Tibial nerve (tissue), 4 donors: ENCODE measurements around the gene ALDH1A3. TPM values are rescaled to one million over a fixed set of nuclear protein-coding genes. Genes with fewer than 3 reads are reported as not detected.
A peak's percentile ranks its signal among the peaks of the same experiment; 100 is the strongest.

Experiments used
- DNase-seq, 2 donors: peaks; one replicate each; pipeline ENCODE4 v3.0.0-alpha.2; 2019; ENCODE audit warnings: low spot score in 2 of 2
- H3K27ac ChIP-seq, 4 donors: fragments of 200-600 bp; sonication (generic) in 3 of 4; one replicate each; pipeline ENCODE4 v1.5.1; 2017 to 2019; ENCODE audit warnings: mild to moderate bottlenecking in 1 of 4
- H3K27me3 ChIP-seq, 2 donors: fragments of 200-600 bp; sonication (generic) in 1 of 2; one replicate each; pipeline versions ENCODE4 v1.5.1 to v1.6.0; 2017 to 2019
- H3K36me3 ChIP-seq, 3 donors: fragments of 200-600 bp; sonication (generic); one replicate each; pipeline ENCODE4 v1.5.1; 2018 to 2019
- H3K4me1 ChIP-seq, 4 donors: fragments of 200-600 bp; sonication (generic) in 3 of 4; one replicate each; pipeline ENCODE4 v1.5.1; 2017 to 2019
- H3K4me3 ChIP-seq, 4 donors: fragments of 200-600 bp; sonication (generic) in 3 of 4; one replicate each; pipeline ENCODE4 v1.5.1; 2017 to 2019; ENCODE audit warnings: mild to moderate bottlenecking in 1 of 4, moderate library complexity in 1 of 4
- H3K9me3 ChIP-seq, 4 donors: fragments of 200-600 bp; sonication (generic) in 3 of 4; one replicate each; pipeline ENCODE4 v1.5.1; 2017 to 2019
- EP300 ChIP-seq, 2 donors: sonication (generic); formaldehyde crosslinking; IDR thresholded peaks; one replicate each; pipeline ENCODE4 v1.6.1; 2017; ENCODE audit warnings: antibody characterized with exemption in 2 of 2, mild to moderate bottlenecking in 1 of 2
- POLR2A ChIP-seq, 2 donors: fragments of 450-650 bp; IDR thresholded peaks; one replicate each; pipeline ENCODE4 v1.6.1; 2017; ENCODE audit warnings: antibody characterized with exemption in 2 of 2, mild to moderate bottlenecking in 2 of 2, moderate library complexity in 2 of 2
- WGBS, 2 donors: methylation state at CpG; one replicate each; pipeline ENCODE4 v1.1.5; 2018; 5-methylcytosine and 5-hydroxymethylcytosine counted together
- total RNA-seq, 4 donors: library from RNA; depleted of rRNA; stranded (reverse); fragments of >200 nt; gene quantifications; one replicate each; pipeline ENCODE4 v1.1.0, GENCODE V29; 2016
- TF ChIP-seq, protein P1 (sequence below), 5 experiments: fragments of 200-600 bp in 3 of 5; fragments of 450-650 bp in 2 of 5; sonication (generic) in 3 of 5; IDR thresholded peaks; one replicate each; pipeline ENCODE4 v1.5.1; 2016 to 2019; ENCODE audit warnings: antibody characterized with exemption in 5 of 5, mild to moderate bottlenecking in 3 of 5, moderate library complexity in 2 of 5

Gene ALDH1A3
- total RNA-seq, 4 donors from 2014 or later, result 30.6 to 69.6 (median 36.1) TPM

DNA sequence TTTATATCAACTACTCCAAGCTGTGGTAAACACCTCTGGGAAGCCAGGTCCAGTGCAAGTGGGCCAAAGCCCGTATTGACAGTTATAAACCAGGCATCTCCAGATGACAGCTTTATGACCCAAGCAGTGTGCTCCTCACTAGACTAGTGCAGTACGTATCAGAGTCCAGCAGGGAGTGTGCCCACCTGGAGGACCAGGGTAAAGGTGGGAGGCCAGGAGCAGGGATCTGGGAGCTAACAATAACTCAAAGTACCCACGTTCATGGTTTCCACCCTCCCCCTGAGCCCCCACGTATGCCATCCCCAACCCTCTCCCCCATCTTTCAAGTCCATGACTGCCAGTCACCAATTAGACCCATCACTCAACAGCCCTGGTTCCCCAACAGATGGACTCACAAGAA lies 27.0 kb upstream of the ALDH1A3 start:
- DNase-seq, result no peak
- H3K27me3 ChIP-seq, result no peaks in the 10 kb centered on the region
- no peak overlapping the region for H3K27ac ChIP-seq
- 88 to 89% methylated on average over 4 of the region's 4 CpGs for WGBS, 2 donors
- no peak overlapping the region for H3K4me3 ChIP-seq
- TF ChIP-seq, protein P1, sequence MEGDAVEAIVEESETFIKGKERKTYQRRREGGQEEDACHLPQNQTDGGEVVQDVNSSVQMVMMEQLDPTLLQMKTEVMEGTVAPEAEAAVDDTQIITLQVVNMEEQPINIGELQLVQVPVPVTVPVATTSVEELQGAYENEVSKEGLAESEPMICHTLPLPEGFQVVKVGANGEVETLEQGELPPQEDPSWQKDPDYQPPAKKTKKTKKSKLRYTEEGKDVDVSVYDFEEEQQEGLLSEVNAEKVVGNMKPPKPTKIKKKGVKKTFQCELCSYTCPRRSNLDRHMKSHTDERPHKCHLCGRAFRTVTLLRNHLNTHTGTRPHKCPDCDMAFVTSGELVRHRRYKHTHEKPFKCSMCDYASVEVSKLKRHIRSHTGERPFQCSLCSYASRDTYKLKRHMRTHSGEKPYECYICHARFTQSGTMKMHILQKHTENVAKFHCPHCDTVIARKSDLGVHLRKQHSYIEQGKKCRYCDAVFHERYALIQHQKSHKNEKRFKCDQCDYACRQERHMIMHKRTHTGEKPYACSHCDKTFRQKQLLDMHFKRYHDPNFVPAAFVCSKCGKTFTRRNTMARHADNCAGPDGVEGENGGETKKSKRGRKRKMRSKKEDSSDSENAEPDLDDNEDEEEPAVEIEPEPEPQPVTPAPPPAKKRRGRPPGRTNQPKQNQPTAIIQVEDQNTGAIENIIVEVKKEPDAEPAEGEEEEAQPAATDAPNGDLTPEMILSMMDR (IDR thresholded peaks at IDR 0.05), result no peak
- peaks cover 0 to 11% (median 3%) of the 10 kb centered on the region in 4 donors for H3K4me1 ChIP-seq
- H3K36me3 ChIP-seq, result no peaks in the 10 kb centered on the region
- no peaks in the 10 kb centered on the region for H3K9me3 ChIP-seq

DNA sequence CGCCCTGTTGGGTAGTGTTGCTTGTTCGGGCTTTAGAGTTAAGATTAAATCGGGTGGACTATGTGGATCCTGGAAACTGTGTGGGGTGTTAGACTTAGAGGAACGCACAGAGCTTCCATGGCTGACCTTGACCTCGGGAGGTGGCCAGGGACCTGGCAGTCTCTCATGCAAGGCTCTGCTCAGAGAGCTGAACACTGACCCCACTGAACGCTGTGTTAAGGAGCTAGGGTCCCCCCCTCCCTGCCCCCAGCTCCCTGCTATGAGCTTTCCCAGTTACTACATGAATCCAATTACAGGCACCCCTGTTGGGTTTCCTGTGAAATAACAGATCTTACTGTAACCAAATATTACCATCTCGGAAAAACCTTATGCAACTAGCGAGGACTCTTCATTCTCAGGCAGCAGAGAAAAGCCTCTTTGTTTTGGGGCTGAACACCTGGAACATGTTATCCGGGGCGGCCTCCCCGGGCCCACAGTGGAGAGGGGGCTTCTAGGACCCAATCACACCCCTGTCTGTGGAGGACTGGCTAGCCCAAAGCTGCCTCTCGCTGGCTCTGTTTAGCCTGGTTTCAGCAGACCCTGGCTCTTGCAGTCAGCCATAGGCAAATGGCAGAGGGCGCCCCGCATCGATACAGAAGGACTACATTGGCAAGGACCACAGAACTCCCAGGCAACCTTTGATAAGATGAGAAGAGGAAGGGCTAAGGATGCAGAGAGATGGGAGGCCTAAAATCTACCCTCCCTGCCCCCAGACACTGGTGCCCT lies 25.8 kb upstream of the ALDH1A3 start:
- no peak overlapping the region for H3K27ac ChIP-seq
- 61 to 75% methylated on average over 15 of the region's 15 CpGs for WGBS, 2 donors
- DNase-seq, result no peak
- H3K4me3 ChIP-seq, result no peak overlapping the region
- H3K9me3 ChIP-seq, result no peaks in the 10 kb centered on the region
- H3K4me1 ChIP-seq, result peaks cover 0 to 11% (median 3%) of the 10 kb centered on the region in 4 donors
- no peaks in the 10 kb centered on the region for H3K36me3 ChIP-seq
- TF ChIP-seq, protein P1 (IDR thresholded peaks at IDR 0.05), result no peak
- TF ChIP-seq POLR2A (IDR thresholded peaks at IDR 0.05), result no peak
- no peaks in the 10 kb centered on the region for H3K27me3 ChIP-seq

DNA sequence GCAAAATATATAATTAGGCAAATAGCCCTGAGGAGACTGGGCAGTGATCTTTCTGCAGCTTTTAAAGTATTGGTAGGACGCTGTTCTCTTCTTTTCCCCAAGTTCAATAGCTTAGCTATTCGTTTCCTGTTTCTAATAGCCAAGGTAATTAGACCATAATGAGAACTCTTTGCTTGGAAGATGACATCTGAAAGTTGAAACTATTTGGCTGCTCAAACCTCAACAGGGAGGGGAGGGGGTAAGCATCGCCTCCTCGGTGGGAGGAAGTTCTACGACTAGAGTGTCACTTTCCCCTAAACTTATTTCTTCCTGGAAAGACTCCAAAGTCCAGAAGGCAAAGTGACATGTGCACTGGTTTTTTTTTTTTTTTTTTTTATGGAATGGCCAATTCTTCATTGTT lies 22.8 kb upstream of the ALDH1A3 start:
- Histone ChIP-seq H3K27me3 (no peaks in the 10 kb centered on the region), H3K36me3 (no peaks in the 10 kb centered on the region), H3K9me3 (peaks cover 0 to 5% (median 0%) of the 10 kb centered on the region in 4 donors), H3K27ac (no peak overlapping the region), H3K4me3 (no peak overlapping the region), H3K4me1 (peaks cover 0 to 18% (median 3%) of the 10 kb centered on the region in 4 donors)
- 33 to 35% methylated on average over 5 of the region's 5 CpGs for WGBS, 2 donors
- no peak for DNase-seq
- no peak for TF ChIP-seq POLR2A (IDR thresholded peaks at IDR 0.05)
- TF ChIP-seq EP300 (IDR thresholded peaks at IDR 0.05), result no peak
- TF ChIP-seq, protein P1 (IDR thresholded peaks at IDR 0.05), result no peak

DNA sequence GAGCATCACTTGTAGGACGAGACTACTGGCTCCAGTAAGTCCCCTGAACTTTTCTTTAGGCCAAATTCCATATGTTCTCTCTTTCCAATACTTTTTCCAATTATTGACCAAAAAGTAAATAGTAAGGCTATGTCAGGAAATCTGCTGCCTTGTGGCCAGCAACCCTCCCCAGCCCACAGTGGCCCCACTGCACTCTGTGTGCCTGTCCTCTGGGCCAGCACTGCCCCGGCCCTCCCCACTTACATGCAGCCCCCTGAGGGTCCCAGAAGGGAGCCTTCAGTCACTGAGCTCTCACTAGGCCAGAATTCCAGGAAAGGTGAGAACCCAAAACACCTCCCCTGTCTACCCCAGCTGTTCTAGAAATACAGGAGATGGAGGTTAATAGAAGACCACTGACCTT lies 21.3 kb upstream of the ALDH1A3 start:
- Histone ChIP-seq H3K27me3 (no peaks in the 10 kb centered on the region), H3K9me3 (peaks cover 0 to 5% (median 0%) of the 10 kb centered on the region in 4 donors), H3K36me3 (no peaks in the 10 kb centered on the region), H3K4me1 (peaks cover 0 to 29% (median 9%) of the 10 kb centered on the region in 4 donors), H3K27ac (no peak overlapping the region), H3K4me3 (no peak overlapping the region)
- TF ChIP-seq EP300 (IDR thresholded peaks at IDR 0.05) (no peak), POLR2A (IDR thresholded peaks at IDR 0.05) (no peak)
- TF ChIP-seq, protein P1 (IDR thresholded peaks at IDR 0.05), result no peak
- no peak for DNase-seq
- 88 to 100% methylated on average over 2 of the region's 2 CpGs for WGBS, 2 donors

DNA sequence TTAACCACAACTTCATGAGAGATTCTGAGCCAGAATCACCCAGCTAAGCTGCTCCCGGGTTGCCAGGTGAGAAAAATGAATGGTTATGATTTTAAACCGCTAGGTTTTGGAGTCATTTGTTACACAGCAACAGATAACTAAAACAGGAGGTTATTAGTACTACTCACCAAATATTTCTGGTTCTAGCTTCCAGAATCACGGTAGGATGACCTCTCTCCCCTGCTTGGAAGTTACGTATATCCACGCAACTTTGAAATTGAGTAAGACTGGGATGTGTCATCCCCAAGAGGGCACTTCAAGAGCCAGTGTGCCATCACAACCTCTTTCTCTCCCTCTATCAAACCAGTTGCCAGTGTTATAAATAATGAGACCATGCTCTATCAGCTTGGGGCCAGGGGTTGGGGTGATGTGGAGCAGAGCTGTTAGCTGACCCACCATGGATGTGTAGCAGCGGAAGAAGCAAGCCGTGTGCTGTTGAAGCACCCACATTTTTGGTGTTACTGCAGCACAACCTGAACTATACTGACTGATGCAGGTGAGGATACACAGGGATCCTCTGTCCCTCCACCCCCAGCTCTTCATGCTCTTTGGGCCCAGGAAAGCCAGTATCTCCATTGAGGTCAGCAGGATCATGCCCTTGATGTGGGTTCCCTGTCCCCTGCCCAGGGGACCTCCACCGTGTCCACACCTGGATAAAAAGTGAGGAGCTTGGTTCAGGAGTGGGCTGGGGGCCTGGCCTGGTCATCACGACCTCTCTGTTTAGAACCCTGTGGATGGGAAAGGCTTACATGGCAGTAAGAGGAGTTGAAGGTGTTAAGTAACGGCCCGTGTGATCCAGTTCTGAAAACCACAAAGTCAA lies 19.4 kb upstream of the ALDH1A3 start:
- H3K9me3 ChIP-seq, result peaks cover 0 to 5% (median 0%) of the 10 kb centered on the region in 4 donors
- H3K36me3 ChIP-seq, result no peaks in the 10 kb centered on the region
- DNase-seq, result no peak
- H3K27me3 ChIP-seq, result no peaks in the 10 kb centered on the region
- H3K27ac ChIP-seq, result peak overlapping the region in 3 of 4 donors; percentile 69 to 95 (median 83)
- WGBS, 2 donors, result 87 to 91% methylated on average over 11 of the region's 11 CpGs
- H3K4me3 ChIP-seq, result no peak overlapping the region
- TF ChIP-seq EP300 (IDR thresholded peaks at IDR 0.05), result no peak
- TF ChIP-seq, protein P1 (IDR thresholded peaks at IDR 0.05), result no peak
- no peak for TF ChIP-seq POLR2A (IDR thresholded peaks at IDR 0.05)
- peaks cover 0 to 42% (median 9%) of the 10 kb centered on the region in 4 donors for H3K4me1 ChIP-seq
